Measurements from ENCODE around the gene PTPRG. TPM values are rescaled to one million over a fixed set of nuclear protein-coding genes. Genes with fewer than 3 reads are reported as not detected.

Gene PTPRG
- total and polyA plus RNA-seq, 5 experiments from 2014 or later: not detected

GRCh38 chr3:62039586-62039985, 478.2 kb downstream of the PTPRG start:
- POLR2A ChIA-PET: no interaction called here

GRCh38 chr3:62041681-62042080, 480.3 kb downstream of the PTPRG start:
- POLR2A ChIA-PET: no interaction called here
- Mint-ChIP-seq H3K27ac (no peak overlapping the region), H3K4me3 (no peak overlapping the region), H3K9me3 (no peaks in the 10 kb centered on the region), H3K27me3 (peaks cover 0 to 4% (median 0%) of the 10 kb centered on the region in 5 donors), H3K4me1 (no peaks in the 10 kb centered on the region), H3K36me3 (no peaks in the 10 kb centered on the region)
- DNase-seq (no peak), ATAC-seq (no peak)

More at GRCh38 chr3:62039586-62039985, 478.2 kb downstream of the PTPRG start:
- no peak for ATAC-seq
- no peak overlapping the region for H3K27ac Mint-ChIP-seq
- no peaks in the 10 kb centered on the region for H3K9me3 Mint-ChIP-seq
- DNase-seq: no peak
- H3K4me3 Mint-ChIP-seq: no peak overlapping the region
- H3K4me1 Mint-ChIP-seq: no peaks in the 10 kb centered on the region
- no peaks in the 10 kb centered on the region for H3K36me3 Mint-ChIP-seq
- peaks cover 0 to 4% (median 0%) of the 10 kb centered on the region in 5 donors for H3K27me3 Mint-ChIP-seq

DNA sequence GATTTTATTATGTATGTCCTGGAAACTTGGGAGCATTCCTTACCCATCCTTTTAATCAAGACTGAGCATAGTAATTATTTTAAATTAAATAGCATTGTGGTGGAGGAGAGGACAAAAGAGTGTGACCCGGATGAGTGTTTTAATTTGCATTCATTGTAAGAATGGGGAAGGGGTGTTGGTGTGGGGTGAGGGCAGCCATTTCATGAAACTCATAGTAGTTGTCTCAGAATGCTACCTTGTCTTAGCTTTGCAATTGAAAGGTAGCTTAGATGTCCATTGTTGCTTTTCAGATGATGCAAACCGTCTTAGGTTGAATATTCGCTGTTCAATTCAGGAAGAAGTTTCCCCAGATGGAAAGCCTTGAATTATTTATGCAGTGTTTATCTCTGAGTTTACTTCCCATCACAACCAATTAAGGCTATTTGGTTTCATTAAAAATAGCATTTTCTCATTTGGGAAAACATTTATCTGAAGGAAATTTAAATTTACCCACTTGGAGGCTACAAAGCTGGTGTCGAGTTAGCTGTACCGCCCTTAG, 483.6 kb downstream of the PTPRG start:
- DNase-seq: no peak
- POLR2A ChIA-PET: no interaction called here
- Mint-ChIP-seq H3K4me3 (no peak overlapping the region), H3K27me3 (peaks cover 0 to 15% (median 1%) of the 10 kb centered on the region in 5 donors), H3K4me1 (no peaks in the 10 kb centered on the region), H3K36me3 (no peaks in the 10 kb centered on the region), H3K27ac (no peak overlapping the region), H3K9me3 (no peaks in the 10 kb centered on the region)
- no peak for ATAC-seq

- Mint-ChIP-seq H3K36me3 (no peaks in the 10 kb centered on the region), H3K4me3 (no peak overlapping the region), H3K27ac (no peak overlapping the region), H3K9me3 (no peaks in the 10 kb centered on the region), H3K27me3 (peaks cover 0 to 15% (median 1%) of the 10 kb centered on the region in 5 donors), H3K4me1 (no peaks in the 10 kb centered on the region)
- DNase-seq (no peak), ATAC-seq (no peak)
- POLR2A ChIA-PET: no interaction called here
Observed at GRCh38 chr3:62046326-62046725, 485.0 kb downstream of the PTPRG start.

DNA sequence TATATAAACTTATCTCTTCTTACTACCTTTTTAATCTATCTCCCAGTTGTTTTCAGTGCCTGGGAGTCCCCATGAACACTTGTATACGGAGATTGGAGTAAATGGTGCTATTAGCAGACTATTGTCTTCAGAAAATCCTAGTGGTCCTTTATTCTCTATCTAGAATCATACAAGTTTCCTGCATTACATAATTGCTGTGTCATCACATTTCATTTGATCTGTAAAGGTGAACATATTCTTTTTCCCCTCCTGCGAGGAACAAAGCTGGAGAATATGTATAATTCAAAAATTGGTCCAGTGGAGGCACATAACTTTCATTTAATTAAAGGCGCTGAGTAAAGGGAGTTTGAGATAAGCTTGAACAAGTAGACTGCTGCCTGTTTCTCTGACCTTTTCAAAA, 487.2 kb downstream of the PTPRG start:
- H3K4me1 Mint-ChIP-seq: no peaks in the 10 kb centered on the region
- no peak for DNase-seq
- no peak overlapping the region for H3K27ac Mint-ChIP-seq
- H3K9me3 Mint-ChIP-seq: no peaks in the 10 kb centered on the region
- no peak for ATAC-seq
- H3K36me3 Mint-ChIP-seq: no peaks in the 10 kb centered on the region
- H3K4me3 Mint-ChIP-seq: no peak overlapping the region
- POLR2A ChIA-PET: no interaction called here
- peaks cover 0 to 11% (median 1%) of the 10 kb centered on the region in 5 donors for H3K27me3 Mint-ChIP-seq

- no peaks in the 10 kb centered on the region for H3K9me3 Mint-ChIP-seq
- no peaks in the 10 kb centered on the region for H3K4me1 Mint-ChIP-seq
- POLR2A ChIA-PET: no interaction called here
- ATAC-seq: no peak
- peaks cover 0 to 12% (median 1%) of the 10 kb centered on the region in 5 donors for H3K27me3 Mint-ChIP-seq
- H3K4me3 Mint-ChIP-seq: no peak overlapping the region
- no peak for DNase-seq
- no peak overlapping the region for H3K27ac Mint-ChIP-seq
- no peaks in the 10 kb centered on the region for H3K36me3 Mint-ChIP-seq
Observed at GRCh38 chr3:62049033-62049432, 487.7 kb downstream of the PTPRG start.

- Mint-ChIP-seq H3K27ac (no peak overlapping the region), H3K4me3 (no peak overlapping the region), H3K27me3 (peaks cover 0 to 20% (median 1%) of the 10 kb centered on the region in 5 donors), H3K4me1 (no peaks in the 10 kb centered on the region), H3K36me3 (no peaks in the 10 kb centered on the region), H3K9me3 (no peaks in the 10 kb centered on the region)
- DNase-seq (no peak), ATAC-seq (no peak)
- POLR2A ChIA-PET: no interaction called here
Observed at GRCh38 chr3:62051506-62051905, 490.1 kb downstream of the PTPRG start.

DNA sequence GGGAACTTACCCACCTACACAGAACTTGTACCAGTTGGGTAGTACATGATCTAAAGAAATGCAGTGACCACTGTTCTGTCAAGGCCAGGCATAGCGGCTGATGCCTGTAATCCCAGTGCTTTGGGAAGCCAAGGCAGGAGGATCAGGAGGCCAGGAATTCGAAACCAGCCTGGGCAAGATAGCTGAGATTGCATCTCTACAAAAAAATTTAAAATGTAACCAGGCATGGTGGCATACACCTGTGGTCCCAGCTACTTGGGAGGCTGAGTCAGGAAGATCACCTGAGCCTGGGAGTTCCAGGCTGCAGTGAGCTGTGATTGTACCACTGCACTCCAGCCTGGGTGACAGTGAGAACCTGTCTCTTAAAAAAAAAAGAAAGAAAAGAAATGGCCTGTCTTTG, 491.0 kb downstream of the PTPRG start:
- no peak overlapping the region for H3K27ac Mint-ChIP-seq
- no peaks in the 10 kb centered on the region for H3K4me1 Mint-ChIP-seq
- H3K27me3 Mint-ChIP-seq: peaks cover 0 to 20% (median 3%) of the 10 kb centered on the region in 5 donors
- H3K36me3 Mint-ChIP-seq: no peaks in the 10 kb centered on the region
- H3K9me3 Mint-ChIP-seq: peaks cover 0 to 3% (median 0%) of the 10 kb centered on the region in 9 donors
- POLR2A ChIA-PET: no interaction called here
- ATAC-seq (no peak), DNase-seq (no peak)
- H3K4me3 Mint-ChIP-seq: no peak overlapping the region

DNA sequence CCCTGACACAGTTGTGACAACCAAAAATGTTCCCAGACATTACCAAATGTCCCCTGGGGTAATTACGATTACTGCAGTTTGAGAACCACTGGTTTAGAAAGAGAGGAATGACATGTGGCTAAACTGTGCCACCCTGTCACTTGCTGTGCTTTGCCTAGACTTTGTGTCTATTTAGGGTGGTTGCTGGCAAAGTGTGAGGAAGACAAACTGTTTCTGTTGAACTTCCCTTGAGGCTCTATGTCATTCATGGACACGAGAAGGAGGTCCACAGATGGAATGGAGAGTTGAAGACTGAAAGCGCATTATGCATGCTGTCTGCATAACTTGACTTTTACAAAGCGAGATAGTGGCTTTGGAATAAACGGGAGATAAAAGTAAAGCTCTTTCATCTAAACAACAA, 495.3 kb downstream of the PTPRG start:
- ATAC-seq (no peak), DNase-seq (no peak)
- Mint-ChIP-seq H3K36me3 (no peaks in the 10 kb centered on the region), H3K4me3 (no peak overlapping the region), H3K9me3 (peaks cover 0 to 3% (median 0%) of the 10 kb centered on the region in 9 donors), H3K27ac (no peak overlapping the region), H3K4me1 (no peaks in the 10 kb centered on the region), H3K27me3 (peaks cover 0 to 14% (median 3%) of the 10 kb centered on the region in 5 donors)
- POLR2A ChIA-PET: no interaction called here

DNA sequence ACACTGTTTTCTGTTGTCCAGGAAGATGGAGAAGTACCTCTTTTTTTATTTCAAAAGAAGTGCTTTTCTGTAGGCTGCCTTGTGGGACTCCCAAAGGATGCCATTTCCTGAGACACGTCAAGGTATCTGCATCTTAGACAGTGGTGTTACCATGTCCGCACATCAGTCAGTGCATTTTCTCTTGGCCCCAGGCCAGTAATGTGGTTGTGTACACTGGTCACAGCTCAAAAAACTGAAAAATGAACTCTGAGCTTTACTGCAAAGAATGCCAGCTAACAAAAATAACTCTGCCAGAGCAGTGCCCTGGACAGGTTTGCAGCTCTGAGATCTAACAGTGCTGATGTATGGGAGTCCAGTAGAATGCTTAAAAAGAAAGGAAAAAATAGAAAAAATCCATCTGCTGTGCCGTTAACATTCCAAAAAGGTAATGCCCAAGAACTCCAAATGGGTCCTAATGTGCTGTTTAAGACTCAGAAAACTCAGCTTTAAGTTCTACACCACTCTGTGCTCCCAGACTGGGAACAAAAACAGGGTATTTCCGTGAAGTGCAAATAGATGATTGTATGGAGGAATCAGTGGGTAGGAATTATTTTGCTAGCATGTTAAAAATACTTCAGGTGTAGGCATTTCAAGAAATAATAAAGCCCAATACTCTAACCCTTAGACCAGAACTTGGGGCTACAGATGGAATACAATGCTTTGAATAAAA, 496.1 kb downstream of the PTPRG start:
- H3K4me1 Mint-ChIP-seq: peaks cover 0 to 2% (median 0%) of the 10 kb centered on the region in 4 donors
- H3K27ac Mint-ChIP-seq: no peak overlapping the region
- H3K36me3 Mint-ChIP-seq: no peaks in the 10 kb centered on the region
- no peak overlapping the region for H3K4me3 Mint-ChIP-seq
- POLR2A ChIA-PET: no interaction called here
- no peak for DNase-seq
- no peak for ATAC-seq
- H3K27me3 Mint-ChIP-seq: peaks cover 0 to 14% (median 3%) of the 10 kb centered on the region in 5 donors
- peaks cover 0 to 3% (median 0%) of the 10 kb centered on the region in 9 donors for H3K9me3 Mint-ChIP-seq

DNA sequence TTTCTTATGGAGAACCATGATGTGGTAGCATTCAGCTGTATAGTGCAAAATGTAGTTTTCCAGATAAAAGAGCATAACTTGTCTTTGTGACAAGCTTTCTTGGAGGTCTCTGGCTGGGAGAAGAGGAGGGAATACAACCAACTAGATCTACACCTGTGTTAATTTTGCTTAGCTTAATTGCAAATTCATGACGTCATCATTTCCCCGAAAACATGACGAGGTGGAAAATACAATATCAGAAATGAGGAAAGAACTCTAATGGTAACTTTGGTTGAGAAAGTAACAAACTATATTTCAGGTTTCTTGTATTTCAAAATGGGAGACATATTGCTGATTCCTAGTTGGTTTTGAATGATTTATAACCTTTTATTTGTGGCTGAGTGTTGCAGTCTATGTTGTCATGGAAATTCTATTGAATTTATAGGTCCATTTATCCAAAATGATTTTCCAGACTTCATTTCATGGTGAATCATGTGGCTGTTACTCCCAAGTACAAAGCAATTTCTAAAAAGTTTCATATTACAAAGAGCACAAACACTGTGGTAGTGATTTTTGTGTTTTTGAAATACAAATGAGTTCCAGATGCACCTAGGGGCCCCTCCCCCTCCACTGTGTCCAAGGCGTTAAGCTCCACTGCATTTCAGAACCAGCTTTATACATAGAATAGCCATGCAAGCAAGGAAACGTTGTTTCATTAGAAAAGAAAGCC, 504.8 kb downstream of the PTPRG start:
- POLR2A ChIA-PET: no interaction called here
- H3K36me3 Mint-ChIP-seq: no peaks in the 10 kb centered on the region
- peaks cover 0 to 14% (median 0%) of the 10 kb centered on the region in 5 donors for H3K27me3 Mint-ChIP-seq

GRCh38 chr3:62068337-62068736, 507.0 kb downstream of the PTPRG start:
- H3K27me3 Mint-ChIP-seq: peaks cover 0 to 12% (median 0%) of the 10 kb centered on the region in 5 donors
- H3K4me1 Mint-ChIP-seq: no peaks in the 10 kb centered on the region
- DNase-seq (no peak), ATAC-seq (no peak)
- peaks cover 0 to 2% (median 0%) of the 10 kb centered on the region in 9 donors for H3K9me3 Mint-ChIP-seq
- H3K27ac Mint-ChIP-seq: no peak overlapping the region
- POLR2A ChIA-PET: no interaction called here
- no peak overlapping the region for H3K4me3 Mint-ChIP-seq
- no peaks in the 10 kb centered on the region for H3K36me3 Mint-ChIP-seq

More for the DNA sequence above, 504.8 kb downstream of the PTPRG start:
- ATAC-seq (no peak), DNase-seq (no peak)
- peaks cover 0 to 2% (median 0%) of the 10 kb centered on the region in 4 donors for H3K4me1 Mint-ChIP-seq
- H3K4me3 Mint-ChIP-seq: no peak overlapping the region
- peaks cover 0 to 3% (median 0%) of the 10 kb centered on the region in 9 donors for H3K9me3 Mint-ChIP-seq
- no peak overlapping the region for H3K27ac Mint-ChIP-seq

DNA sequence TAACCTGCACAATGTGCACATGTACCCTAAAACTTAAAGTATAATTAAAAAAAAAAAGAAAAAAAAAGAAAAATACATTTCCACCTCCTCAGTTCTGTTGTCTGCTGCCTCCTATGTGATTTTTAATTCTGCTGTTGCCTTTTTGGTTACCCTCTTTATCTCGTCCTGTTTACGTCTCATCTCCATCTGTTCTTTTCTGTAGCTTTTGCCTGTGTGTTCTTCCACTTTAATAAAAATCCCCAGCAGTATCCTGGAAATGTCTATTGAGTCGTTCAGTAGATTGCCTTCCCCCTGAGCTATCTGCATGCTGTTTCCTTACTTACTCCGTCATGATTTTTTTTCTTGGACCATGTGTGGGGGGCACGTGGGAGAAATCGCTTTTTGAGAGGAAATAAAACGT, 509.5 kb downstream of the PTPRG start:
- no peak for DNase-seq
- Mint-ChIP-seq H3K27me3 (peaks cover 0 to 7% (median 0%) of the 10 kb centered on the region in 5 donors), H3K36me3 (no peaks in the 10 kb centered on the region), H3K9me3 (no peaks in the 10 kb centered on the region), H3K4me3 (no peak overlapping the region), H3K27ac (no peak overlapping the region), H3K4me1 (no peaks in the 10 kb centered on the region)
- POLR2A ChIA-PET: no interaction called here
- no peak for ATAC-seq
